GM10266 (cell line): ENCODE data around the gene NINL.
"Not testable (repeated sequence)": the region's sequence is repeated elsewhere in the genome, so short reads cannot be mapped to it uniquely, and the experiment has no call there.

Source experiments
- DNase-seq: peaks from one replicate; pipeline ENCODE4 v3.0.0; 2012; ENCODE audit errors: extremely low spot score
- CTCF ChIP-seq: IDR thresholded peaks from 2 replicates; pipeline ENCODE4 v1.5.1; 2012; ENCODE audit warnings: mild to moderate bottlenecking, low read depth; ENCODE audit not compliant: control insufficient read depth, insufficient read depth; ENCODE audit errors: missing control alignments

Gene NINL

GRCh38 chr20:25480797-25481196 is 104.5 kb downstream of the NINL start:
- no peak for DNase-seq
- no peak for TF ChIP-seq CTCF

GRCh38 chr20:25480156-25480555 is 105.2 kb downstream of the NINL start:
- TF ChIP-seq CTCF, result no peak

GRCh38 chr20:25479638-25480037 is 105.7 kb downstream of the NINL start:
- TF ChIP-seq CTCF, result no peak
- DNase-seq, result no peak

More at GRCh38 chr20:25480156-25480555, 105.2 kb downstream of the NINL start:
- no peak for DNase-seq

DNA sequence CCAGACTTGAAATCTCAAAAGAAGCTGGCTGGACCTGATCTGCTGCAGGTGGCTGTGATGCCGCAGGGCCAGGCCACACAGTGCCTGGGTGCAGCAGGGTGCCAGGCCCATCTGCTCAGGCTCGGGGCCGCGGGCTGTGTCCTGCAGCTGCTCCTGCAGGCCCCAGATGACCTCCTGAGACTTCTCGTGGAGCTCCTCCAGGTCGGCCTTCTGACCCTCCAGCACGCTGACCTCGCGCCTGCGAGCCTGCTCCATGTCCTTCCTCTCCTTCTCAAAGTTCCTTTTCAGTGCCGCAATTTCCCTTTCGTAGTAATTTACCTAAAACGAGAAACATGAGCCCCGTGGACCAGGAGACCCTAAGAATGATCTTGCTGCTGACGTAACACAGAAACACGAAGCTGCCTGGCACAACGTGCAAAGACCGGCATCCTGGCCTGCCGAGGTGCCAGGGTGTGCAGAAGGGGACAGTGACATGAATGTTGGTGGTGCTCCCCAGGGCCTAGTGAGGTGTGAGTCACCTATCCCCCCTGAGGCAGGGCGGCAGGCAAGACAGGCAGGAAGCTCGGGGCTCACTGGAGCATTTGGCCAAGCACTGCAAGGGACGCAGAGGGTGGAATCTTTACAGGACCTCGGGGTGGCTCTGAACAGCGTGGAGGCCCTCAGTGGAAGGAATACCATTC is 106.3 kb downstream of the NINL start:
- TF ChIP-seq CTCF, result no peak
- DNase-seq, result no peak

- no peak for DNase-seq
- TF ChIP-seq CTCF, result no peak
Measured at GRCh38 chr20:25477014-25477882, 108.1 kb downstream of the NINL start.

DNA sequence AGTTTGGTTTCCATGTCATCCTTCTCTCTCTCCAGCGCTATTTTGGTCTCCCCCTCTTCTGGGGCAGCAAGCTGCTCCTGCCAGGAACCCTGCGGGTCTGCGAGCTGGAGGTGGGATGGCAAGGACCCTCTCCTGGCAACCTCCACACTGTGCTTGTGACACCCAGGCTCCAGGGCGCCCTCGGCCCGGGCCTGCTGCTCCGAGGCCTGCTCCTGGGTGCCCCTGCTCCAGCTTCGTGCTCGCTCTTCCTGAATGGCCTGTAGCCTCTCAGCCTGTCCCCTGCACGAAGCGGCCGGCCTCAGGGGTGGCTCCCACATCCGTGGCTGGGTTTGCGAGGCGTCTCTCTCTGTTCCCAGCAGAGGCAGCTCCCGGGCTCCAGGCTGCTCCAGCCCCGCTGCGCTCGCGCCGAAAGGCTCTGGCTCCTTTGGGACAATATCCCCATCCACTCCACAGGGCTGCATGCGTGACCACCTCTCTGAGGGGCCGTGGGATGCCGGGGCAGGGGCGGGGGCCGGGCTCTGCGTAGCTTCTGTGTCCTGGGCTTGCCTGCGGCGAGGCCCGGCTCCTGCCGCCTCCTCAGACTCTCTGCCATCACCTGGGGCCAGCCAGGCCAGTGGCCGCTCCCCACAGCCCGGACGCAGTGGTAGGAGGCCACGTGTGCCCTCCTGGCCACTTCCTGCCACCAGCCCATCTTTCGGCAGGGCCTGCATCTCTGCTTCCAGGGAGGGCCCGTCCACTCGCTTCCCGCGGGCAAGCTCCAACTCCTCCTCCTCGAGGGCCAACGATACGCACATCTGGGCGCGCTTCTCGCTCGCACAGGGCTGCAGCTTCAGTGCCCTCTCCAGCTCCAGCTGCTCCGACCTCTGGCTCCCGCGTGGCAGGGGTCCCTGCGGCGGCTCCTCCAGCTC is 109.0 kb downstream of the NINL start:
- TF ChIP-seq CTCF, result no peak
- DNase-seq, result no peak

DNA sequence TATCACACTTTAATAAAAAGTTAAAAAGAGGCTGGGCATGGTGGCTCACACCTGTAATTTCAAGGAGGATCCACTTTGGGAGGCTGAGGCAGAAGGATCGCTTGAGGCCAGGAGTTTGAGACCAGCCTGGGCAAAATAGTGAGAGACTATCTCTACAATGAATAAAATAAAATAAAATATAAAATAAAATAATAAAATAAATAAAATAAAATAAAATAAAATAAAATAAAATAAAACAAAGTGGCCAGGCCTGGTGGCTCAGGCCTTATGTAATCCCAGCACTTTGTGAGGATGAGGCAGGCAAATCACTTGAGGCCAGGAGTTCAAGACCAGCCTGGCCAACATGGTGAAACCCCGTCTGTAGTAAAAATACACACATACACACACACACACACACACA is 112.0 kb downstream of the NINL start:
- DNase-seq, result not testable (repeated sequence)
